Breast epithelium (tissue), 4 donors: ENCODE measurements around the gene TPRN. TPM values are rescaled to one million over a fixed set of nuclear protein-coding genes. Genes with fewer than 3 reads are reported as not detected.

Experiments
- DNase-seq, 2 donors: peaks; one replicate each; pipeline ENCODE4 v3.0.0-alpha.2; 2019; ENCODE audit warnings: low spot score in 2 of 2
- H3K27ac ChIP-seq, 2 donors: fragments of 200-600 bp; sonication (generic) in 1 of 2; one replicate each; pipeline ENCODE4 v1.5.1; 2016 to 2019; ENCODE audit warnings: mild to moderate bottlenecking in 1 of 2
- H3K27me3 ChIP-seq, 2 donors: fragments of 200-600 bp; sonication (generic) in 1 of 2; one replicate each; pipeline versions ENCODE4 v1.5.1 to v1.6.0; 2017 to 2019; ENCODE audit warnings: control low read depth in 1 of 2, mild to moderate bottlenecking in 1 of 2
- H3K36me3 ChIP-seq: fragments of 200-600 bp; one replicate; pipeline ENCODE4 v1.5.1; 2019
- H3K4me1 ChIP-seq, 2 donors: fragments of 200-600 bp; sonication (generic); one replicate each; pipeline ENCODE4 v1.5.1; 2016 to 2019; ENCODE audit warnings: control low read depth in 1 of 2
- H3K4me3 ChIP-seq, 3 donors: fragments of 200-600 bp; sonication (generic); 1 replicate in 2 of 3; 2 replicates in 1 of 3; pipeline ENCODE4 v1.5.1; 2016 to 2019; ENCODE audit warnings: mild to moderate bottlenecking in 3 of 3, moderate library complexity in 2 of 3
- H3K9me3 ChIP-seq, 2 donors: fragments of 200-600 bp; sonication (generic) in 1 of 2; one replicate each; pipeline ENCODE4 v1.5.1; 2016 to 2019; ENCODE audit warnings: control low read depth in 1 of 2
- POLR2A ChIP-seq: fragments of 450-650 bp; IDR thresholded peaks from one replicate; pipeline ENCODE4 v1.6.1; 2016; ENCODE audit warnings: antibody characterized with exemption, mild to moderate bottlenecking, moderate library complexity
- POLR2AphosphoS5 ChIP-seq, 3 donors: sonication (generic); formaldehyde crosslinking; IDR thresholded peaks; one replicate each; pipeline ENCODE4 v1.6.1; 2017; ENCODE audit warnings: antibody characterized with exemption in 3 of 3
- intact Hi-C: fragments of 100-400 bp; cut with DNase I; formaldehyde crosslinking; loops from one replicate; pipeline ENCODE4 v1.15.1; 2023; ENCODE audit warnings: low total_unique reads
- total RNA-seq, 3 donors: library from RNA; depleted of rRNA; stranded (reverse); fragments of >200 nt; gene quantifications; one replicate each; pipeline ENCODE4 v1.1.0, GENCODE V29; 2016
- TF ChIP-seq, protein P1 (sequence below), 3 donors: fragments of 450-650 bp; IDR thresholded peaks; one replicate each; pipeline ENCODE4 v1.5.1; 2016 to 2017; ENCODE audit warnings: antibody characterized with exemption in 3 of 3, mild to moderate bottlenecking in 3 of 3, moderate library complexity in 3 of 3

Gene TPRN
- total RNA-seq, 3 donors from 2014 or later = 4.0 to 9.2 (median 8.5) TPM

DNA sequence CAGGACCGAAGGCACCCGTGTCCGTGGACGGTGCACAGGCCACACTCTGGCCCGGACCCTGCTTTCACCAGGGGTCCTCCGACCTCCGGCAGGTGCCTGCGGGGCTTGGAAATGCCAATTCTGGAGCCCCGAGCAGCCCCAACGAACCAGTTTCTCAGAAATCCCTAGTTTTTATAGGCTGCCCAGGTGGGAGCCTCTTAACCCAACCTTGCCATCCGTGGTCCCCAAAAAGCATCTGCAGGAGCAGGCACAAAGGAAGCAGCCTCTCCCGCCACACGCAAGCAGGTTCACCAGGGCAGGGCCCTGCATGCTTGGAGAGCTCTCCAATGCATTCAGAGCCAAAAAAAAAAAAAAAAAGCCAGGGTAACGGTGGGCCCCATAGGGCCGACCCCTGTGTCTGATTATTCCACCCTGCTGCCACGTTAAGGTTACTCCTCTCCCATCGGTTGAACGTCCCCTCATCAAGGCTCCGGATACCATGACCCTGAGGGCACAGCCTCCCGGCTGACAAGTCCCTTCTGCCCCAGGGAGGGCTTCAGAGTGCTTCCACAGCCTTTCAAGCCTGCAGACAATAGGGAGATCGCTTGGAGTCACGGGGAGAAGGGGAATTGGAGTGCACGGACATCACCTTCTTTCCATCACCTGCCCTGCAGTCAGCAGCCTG lies 796 bp upstream of the TPRN start:
- Histone ChIP-seq H3K4me1 (peaks cover 15 to 45% of the 10 kb centered on the region in 2 donors), H3K36me3 (no peaks in the 10 kb centered on the region)
- intact Hi-C loops = no loop called here

DNA sequence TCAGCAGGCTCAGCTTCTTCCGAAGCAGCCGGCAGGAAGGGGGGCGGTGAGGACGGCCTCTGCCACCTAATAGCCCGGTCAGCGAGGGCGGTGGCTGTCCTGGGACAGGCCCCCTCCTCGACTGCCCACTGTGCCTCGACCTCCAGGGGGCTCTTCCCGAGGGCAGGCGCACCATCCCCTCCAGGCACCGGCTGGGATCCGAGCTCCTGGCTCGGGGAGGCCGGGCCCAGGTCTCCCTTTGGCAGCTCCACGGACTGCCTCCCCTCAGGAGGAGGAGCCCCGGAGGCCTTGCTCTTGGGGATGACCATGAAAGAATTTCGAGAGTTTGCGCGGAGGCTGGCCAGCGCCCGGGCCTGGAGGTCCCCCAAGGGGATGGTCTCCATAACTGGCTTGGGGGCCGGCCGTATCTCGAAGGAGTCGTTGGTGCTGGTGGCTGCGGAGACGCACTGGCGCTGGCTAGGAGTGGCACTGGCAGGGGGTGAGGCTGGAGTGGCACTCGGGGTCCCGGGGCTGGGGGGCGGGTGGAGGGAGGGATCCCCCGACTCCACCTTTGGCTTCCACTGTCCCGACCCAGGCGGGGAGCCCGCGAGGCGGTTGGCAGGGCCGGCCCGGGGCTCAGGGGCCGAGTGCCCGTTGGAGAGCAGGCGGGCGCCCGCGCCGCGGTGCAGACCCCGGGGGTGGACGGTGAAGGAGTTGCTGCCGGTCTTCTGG lies 975 bp downstream of the TPRN start:
- H3K4me3 ChIP-seq = peak overlapping the region; percentile 52 to 93 (median 68)
- peak overlapping the region; percentile 0 to 54 for H3K27ac ChIP-seq
- no peaks in the 10 kb centered on the region for H3K27me3 ChIP-seq
- no peaks in the 10 kb centered on the region for H3K36me3 ChIP-seq
- TF ChIP-seq, protein P1, sequence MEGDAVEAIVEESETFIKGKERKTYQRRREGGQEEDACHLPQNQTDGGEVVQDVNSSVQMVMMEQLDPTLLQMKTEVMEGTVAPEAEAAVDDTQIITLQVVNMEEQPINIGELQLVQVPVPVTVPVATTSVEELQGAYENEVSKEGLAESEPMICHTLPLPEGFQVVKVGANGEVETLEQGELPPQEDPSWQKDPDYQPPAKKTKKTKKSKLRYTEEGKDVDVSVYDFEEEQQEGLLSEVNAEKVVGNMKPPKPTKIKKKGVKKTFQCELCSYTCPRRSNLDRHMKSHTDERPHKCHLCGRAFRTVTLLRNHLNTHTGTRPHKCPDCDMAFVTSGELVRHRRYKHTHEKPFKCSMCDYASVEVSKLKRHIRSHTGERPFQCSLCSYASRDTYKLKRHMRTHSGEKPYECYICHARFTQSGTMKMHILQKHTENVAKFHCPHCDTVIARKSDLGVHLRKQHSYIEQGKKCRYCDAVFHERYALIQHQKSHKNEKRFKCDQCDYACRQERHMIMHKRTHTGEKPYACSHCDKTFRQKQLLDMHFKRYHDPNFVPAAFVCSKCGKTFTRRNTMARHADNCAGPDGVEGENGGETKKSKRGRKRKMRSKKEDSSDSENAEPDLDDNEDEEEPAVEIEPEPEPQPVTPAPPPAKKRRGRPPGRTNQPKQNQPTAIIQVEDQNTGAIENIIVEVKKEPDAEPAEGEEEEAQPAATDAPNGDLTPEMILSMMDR (IDR thresholded peaks at IDR 0.05) = no peak
- TF ChIP-seq POLR2AphosphoS5 (IDR thresholded peaks at IDR 0.05) (no peak), POLR2A (no peak)
- no peaks in the 10 kb centered on the region for H3K9me3 ChIP-seq
- H3K4me1 ChIP-seq = peaks cover 11 to 47% of the 10 kb centered on the region in 2 donors
- no peak for DNase-seq
- intact Hi-C loops = no loop called here

More for the DNA sequence above, 796 bp upstream of the TPRN start:
- no peaks in the 10 kb centered on the region for H3K9me3 ChIP-seq
- H3K4me3 ChIP-seq = peak overlapping the region; percentile 52 to 93 (median 68)
- DNase-seq = no peak
- no peaks in the 10 kb centered on the region for H3K27me3 ChIP-seq
- H3K27ac ChIP-seq = peak overlapping the region; percentile 65 to 86
- TF ChIP-seq, protein P1 (IDR thresholded peaks at IDR 0.05) = no peak
- TF ChIP-seq POLR2A (no peak), POLR2AphosphoS5 (IDR thresholded peaks at IDR 0.05) (no peak)

DNA sequence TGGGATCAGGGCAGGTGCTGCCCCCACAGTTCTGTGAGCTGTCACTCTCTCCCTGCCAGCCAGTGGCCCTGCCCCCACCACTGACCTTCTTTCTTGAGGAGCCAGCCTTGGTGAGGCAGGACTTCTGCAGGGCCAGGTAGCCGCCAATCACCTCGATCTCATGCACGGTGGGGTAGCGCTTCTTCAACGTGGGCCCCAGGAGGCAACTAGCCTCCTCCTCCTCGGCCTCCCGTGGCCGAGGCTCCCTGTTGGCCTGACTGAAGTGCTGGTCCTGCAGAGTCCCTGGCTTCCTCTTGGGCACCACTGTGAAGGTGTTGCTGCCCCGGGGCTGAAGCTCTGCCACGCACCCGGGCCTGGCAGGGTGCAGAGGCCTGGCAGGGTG lies 1.6 kb downstream of the TPRN start:
- Histone ChIP-seq H3K36me3 (no peaks in the 10 kb centered on the region), H3K27me3 (no peaks in the 10 kb centered on the region), H3K4me1 (peaks cover 6 to 43% of the 10 kb centered on the region in 2 donors), H3K9me3 (no peaks in the 10 kb centered on the region), H3K27ac (peak overlapping the region; percentile 39 to 54), H3K4me3 (peak overlapping the region in 2 of 3 donors; percentile 68 to 93)
- intact Hi-C loops = no loop called here
- DNase-seq = no peak
- TF ChIP-seq, protein P1 (IDR thresholded peaks at IDR 0.05) = no peak
- TF ChIP-seq POLR2A (no peak), POLR2AphosphoS5 (IDR thresholded peaks at IDR 0.05) (no peak)

DNA sequence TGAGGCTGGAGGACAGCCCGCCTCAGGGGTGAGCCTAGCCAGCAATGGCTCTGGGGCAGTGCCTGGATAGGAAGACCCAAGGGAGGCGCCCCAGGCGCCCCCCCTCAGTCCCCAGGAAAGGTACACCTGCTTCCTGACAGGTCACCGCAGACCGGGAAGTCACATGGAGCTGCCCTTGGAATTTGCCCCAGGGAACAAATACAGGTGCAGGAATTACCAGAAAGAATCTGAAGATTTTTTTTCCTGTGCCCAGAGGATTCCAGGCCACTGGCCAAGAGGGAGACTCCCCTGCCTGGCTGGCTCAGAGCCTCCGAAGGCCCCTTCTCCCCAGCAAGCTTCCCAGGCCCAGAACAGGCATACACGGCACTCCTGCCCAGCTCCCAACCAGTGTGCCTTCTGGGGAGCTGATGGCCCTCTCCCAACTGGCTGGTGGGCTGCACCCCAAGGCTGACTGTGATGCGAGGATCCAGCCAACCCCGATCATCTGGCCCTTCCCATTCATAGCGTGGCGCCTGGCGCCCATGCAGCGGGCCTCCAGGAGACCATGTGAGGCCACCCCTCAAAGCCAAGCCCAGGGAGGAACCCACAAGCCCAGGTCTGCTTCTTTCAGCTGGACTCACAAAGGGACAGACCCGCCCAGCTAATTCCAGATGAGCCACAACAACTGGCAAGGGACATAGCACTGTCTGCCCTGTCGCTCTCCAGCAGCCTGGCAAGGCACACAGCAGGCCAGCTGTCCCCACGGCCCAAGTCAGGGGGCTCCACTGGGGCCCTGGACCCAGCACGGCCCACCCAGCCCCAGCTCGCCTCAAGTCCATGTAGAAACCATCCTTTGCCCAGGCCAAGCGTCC lies 2.3 kb downstream of the TPRN start:
- peak overlapping the region in 2 of 3 donors; percentile 68 to 93 for H3K4me3 ChIP-seq
- H3K36me3 ChIP-seq = no peaks in the 10 kb centered on the region
- H3K9me3 ChIP-seq = no peaks in the 10 kb centered on the region
- H3K27ac ChIP-seq = peak overlapping the region; percentile 39 to 54
- peaks cover 6 to 36% of the 10 kb centered on the region in 2 donors for H3K4me1 ChIP-seq
- peak in 1 of 2 donors; percentile 71 for DNase-seq
- TF ChIP-seq POLR2AphosphoS5 (IDR thresholded peaks at IDR 0.05) = no peak
- TF ChIP-seq, protein P1 (IDR thresholded peaks at IDR 0.05) = no peak
- TF ChIP-seq POLR2A = no peak
- intact Hi-C loops = no loop called here
- no peaks in the 10 kb centered on the region for H3K27me3 ChIP-seq
